Pancreas (tissue), 10 donors: Measurements from ENCODE around the gene SOCS3. TPM values are rescaled to one million over a fixed set of nuclear protein-coding genes. Genes with fewer than 3 reads are reported as not detected.

Source experiments
- ATAC-seq, 4 donors: fragments of 200-7000 bp; cut with Tn5 transposase; one replicate each; pipeline versions ENCODE4 v1.8.0 to v1.9.1; 2020; ENCODE audit warnings: mild to moderate bottlenecking in 4 of 4, moderate library complexity in 4 of 4
- DNase-seq, 6 donors: peaks; one replicate each; pipeline ENCODE4 v3.0.0-alpha.2; 2020
- FAIRE-seq: peaks from 2 replicates; lab custom pipeline; 2012; peaks lifted over from hg19 to GRCh38; lab: Jason Lieb, UNC
- H3K27ac ChIP-seq, 4 donors: fragments of 200-600 bp; sonication (generic); 1 replicate in 3 of 4; 2 replicates in 1 of 4; pipeline versions ENCODE4 v1.5.0 to v1.8.0; 2020
- H3K27me3 ChIP-seq, 4 donors: fragments of 200-600 bp; one replicate each; pipeline ENCODE4 v1.8.0; 2021
- H3K36me3 ChIP-seq, 3 donors: fragments of 200-600 bp; sonication (generic) in 1 of 3; one replicate each; pipeline versions ENCODE4 v1.5.0 to v1.8.0; 2020 to 2021
- H3K4me1 ChIP-seq, 3 donors: fragments of 200-600 bp; one replicate each; pipeline ENCODE4 v1.8.0; 2021
- H3K4me3 ChIP-seq, 4 donors: fragments of 200-600 bp; sonication (generic) in 2 of 4; one replicate each; pipeline versions ENCODE4 v1.5.0 to v1.8.0; 2020 to 2021
- H3K9me3 ChIP-seq, 4 donors: fragments of 200-600 bp; one replicate each; pipeline ENCODE4 v1.8.0; 2021
- WGBS, 2 donors: extraction: QIAGEN DNeasy Blood & Tissue Kit; methylation state at CpG; one replicate each; pipeline ENCODE4 v1.1.7; 2013; 5-methylcytosine and 5-hydroxymethylcytosine counted together
- intact Hi-C, 3 donors: fragments of 100-400 bp; cut with DNase I; formaldehyde crosslinking; loops; one replicate each; pipeline versions ENCODE4 v1.11.1 to v1.14.2; 2022
- polyA plus RNA-seq, 2 donors: library from polyadenylated mRNA; stranded (reverse); fragments of 200-250 nt; gene quantifications; one replicate each; pipeline ENCODE4 v1.2.3, GENCODE V29; 2013
- total RNA-seq, 6 donors: library from RNA; stranded (reverse); fragmentation: NEBNext Ultra II Directional in 4 of 6; extraction: Animal tissue kit (Norgen Biotek cat#: 25700) in 4 of 6; gene quantifications; one replicate each; pipeline versions ENCODE4 v1.2.1 to v1.2.4, GENCODE V29; 2021 to 2023
- TF ChIP-seq, protein P1 (sequence below), 4 donors: fragments of 200-600 bp; sonication (generic) in 3 of 4; IDR thresholded peaks; one replicate each; pipeline versions ENCODE4 v1.5.0 to v1.8.0; 2021; ENCODE audit warnings: antibody characterized with exemption in 4 of 4
- donor health status: healthy with polysubstance abuse.
- donor health status: DM: no; HTN: no; CAD: no; lungs with moderate emphysema.
- donor health status: DM: no; HTN: no; CAD: no.
- donor health status: control.
- donor health status: control.
- donor health status: Bipolar disorder and iron deficiency.
- donor health status: DM: yes; HTN: yes; CAD: no.
- donor health status: DM: no; HTN: no; CAD: no.
- donor health status: DM: no; HTN: no; CAD: no.
- donor health status: DM: yes; HTN: yes; CAD: no.

Gene SOCS3
- total and polyA plus RNA-seq, 8 donors: 5.7 to 53.3 (median 22.8) TPM

DNA sequence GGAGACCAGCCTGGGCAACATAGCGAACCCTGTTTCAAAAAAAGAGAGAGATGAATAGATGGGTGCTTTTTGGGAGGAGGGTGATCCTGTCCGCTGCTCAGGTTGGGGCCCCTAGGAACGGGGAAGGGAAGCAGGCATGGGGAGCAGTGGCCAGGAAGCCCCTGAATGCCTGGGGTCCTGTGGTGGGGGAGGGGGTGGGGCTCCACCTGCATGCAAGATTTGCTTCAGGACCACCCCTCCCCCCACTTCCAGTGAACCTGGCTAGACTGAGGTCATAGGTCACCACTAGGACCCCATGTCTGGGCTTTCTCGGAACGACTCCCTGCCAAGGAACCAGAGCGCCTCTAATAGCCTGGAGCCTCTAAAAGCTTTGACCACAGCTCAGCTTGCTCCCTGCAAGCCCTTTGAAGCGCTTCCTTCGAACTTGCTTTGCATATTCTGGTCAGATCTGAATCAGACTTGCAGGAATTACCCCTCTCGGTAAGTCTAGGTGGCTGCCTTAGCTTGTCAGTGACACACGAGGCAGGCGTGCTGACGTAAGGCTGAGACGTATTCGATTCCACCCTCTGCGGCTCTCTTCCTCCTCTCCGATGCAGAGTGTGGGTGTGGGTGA lies 3.7 kb downstream of the SOCS3 start:
- WGBS, 2 donors: 77 to 87% methylated on average over 16 of the region's 16 CpGs
- no peak for FAIRE-seq
- no peak overlapping the region for H3K27ac ChIP-seq

DNA sequence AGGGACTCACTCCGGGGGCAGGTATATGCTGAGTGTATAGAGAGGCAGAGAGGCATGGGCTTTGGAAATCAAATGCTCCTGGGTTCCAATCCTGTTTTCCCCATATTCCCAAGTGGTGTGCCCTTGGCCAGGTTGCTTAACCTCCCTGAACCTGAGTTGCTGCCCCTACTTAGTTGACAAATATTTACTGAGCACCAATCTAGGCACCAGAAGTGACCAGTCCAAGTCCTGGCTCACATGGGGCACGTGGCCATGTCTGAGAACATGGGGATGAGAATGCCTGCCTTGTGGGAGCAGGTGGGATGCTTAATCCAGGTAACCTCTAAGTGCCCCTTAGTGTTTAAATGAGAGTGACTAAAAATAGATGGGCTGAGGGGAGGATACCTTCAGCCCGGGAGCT lies 4.2 kb downstream of the SOCS3 start:
- intact Hi-C loops: no loop called here
- ATAC-seq: no peak
- H3K9me3 ChIP-seq: no peaks in the 10 kb centered on the region
- no peak for FAIRE-seq
- TF ChIP-seq, protein P1, sequence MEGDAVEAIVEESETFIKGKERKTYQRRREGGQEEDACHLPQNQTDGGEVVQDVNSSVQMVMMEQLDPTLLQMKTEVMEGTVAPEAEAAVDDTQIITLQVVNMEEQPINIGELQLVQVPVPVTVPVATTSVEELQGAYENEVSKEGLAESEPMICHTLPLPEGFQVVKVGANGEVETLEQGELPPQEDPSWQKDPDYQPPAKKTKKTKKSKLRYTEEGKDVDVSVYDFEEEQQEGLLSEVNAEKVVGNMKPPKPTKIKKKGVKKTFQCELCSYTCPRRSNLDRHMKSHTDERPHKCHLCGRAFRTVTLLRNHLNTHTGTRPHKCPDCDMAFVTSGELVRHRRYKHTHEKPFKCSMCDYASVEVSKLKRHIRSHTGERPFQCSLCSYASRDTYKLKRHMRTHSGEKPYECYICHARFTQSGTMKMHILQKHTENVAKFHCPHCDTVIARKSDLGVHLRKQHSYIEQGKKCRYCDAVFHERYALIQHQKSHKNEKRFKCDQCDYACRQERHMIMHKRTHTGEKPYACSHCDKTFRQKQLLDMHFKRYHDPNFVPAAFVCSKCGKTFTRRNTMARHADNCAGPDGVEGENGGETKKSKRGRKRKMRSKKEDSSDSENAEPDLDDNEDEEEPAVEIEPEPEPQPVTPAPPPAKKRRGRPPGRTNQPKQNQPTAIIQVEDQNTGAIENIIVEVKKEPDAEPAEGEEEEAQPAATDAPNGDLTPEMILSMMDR (IDR thresholded peaks at IDR 0.05): no peak
- no peaks in the 10 kb centered on the region for H3K36me3 ChIP-seq
- 60 to 64% methylated on average over 3 of the region's 3 CpGs for WGBS, 2 donors
- H3K4me3 ChIP-seq: no peak overlapping the region
- no peak overlapping the region for H3K27ac ChIP-seq
- DNase-seq: no peak
- H3K4me1 ChIP-seq: peaks cover 10 to 43% (median 22%) of the 10 kb centered on the region in 3 donors
- H3K27me3 ChIP-seq: no peaks in the 10 kb centered on the region

More for the DNA sequence above, 3.7 kb downstream of the SOCS3 start:
- Histone ChIP-seq H3K4me1 (peaks cover 10 to 41% (median 22%) of the 10 kb centered on the region in 3 donors), H3K36me3 (no peaks in the 10 kb centered on the region), H3K27me3 (no peaks in the 10 kb centered on the region), H3K9me3 (no peaks in the 10 kb centered on the region), H3K4me3 (peak overlapping the region in 1 of 4 donors; percentile 95)
- ATAC-seq: no peak
- intact Hi-C loops: no loop called here
- no peak for DNase-seq
- TF ChIP-seq, protein P1 (IDR thresholded peaks at IDR 0.05): no peak

DNA sequence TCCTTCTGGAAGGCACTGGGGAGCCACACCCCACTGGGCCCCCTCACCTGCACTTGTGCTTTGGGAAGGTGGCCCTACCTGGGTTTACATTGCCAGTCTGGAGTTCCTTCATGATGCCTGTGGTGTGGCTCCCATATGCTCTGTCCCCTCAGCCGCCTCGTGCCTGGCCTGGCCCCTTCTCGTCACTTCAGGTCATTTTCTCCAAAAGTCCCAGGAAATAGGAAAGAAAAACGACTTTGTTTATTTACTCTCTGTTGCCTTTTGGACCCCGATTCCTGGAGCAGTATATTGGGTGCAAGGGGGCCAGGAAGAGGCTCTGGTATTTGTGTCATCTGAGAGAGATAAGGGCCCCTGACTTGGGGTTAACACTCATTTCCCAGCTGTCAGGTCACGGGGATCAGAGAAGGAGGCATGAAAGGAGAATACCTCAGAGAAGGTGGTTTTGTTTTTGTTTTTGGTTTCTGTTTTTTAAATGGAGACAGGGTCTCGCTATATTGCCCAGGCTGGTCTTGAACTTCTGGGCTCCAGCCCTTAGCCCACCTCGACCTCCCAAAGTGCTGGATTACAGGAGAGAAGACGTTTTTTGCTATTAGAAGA lies 4.7 kb downstream of the SOCS3 start:
- DNase-seq (no peak), ATAC-seq (no peak), FAIRE-seq (no peak)
- Histone ChIP-seq H3K36me3 (no peaks in the 10 kb centered on the region), H3K27me3 (no peaks in the 10 kb centered on the region), H3K27ac (no peak overlapping the region), H3K9me3 (no peaks in the 10 kb centered on the region), H3K4me3 (no peak overlapping the region), H3K4me1 (peaks cover 10 to 43% (median 22%) of the 10 kb centered on the region in 3 donors)
- WGBS, 2 donors: 74% methylated on average over 9 of the region's 9 CpGs
- intact Hi-C loops: no loop called here
- TF ChIP-seq, protein P1 (IDR thresholded peaks at IDR 0.05): no peak

DNA sequence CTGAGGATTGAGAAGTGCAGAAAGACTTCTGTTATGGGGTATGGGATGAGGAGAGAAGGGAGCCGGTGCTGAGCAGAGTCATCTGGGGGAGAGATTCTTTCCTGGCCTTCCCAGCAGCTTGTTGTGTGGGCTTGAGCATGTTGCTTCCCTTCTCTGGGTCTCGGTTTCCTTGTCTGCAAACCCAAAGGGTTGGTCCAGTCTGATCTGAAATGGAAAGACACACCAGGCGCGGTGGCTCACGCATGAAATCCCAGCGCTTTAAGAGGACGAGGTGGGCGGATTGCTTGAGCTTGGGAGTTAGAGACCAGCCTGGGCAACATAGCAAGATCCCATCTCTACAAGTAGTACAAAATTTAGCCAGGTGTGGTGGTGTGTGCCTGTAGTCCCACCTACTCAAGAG lies 6.0 kb downstream of the SOCS3 start:
- no peak for FAIRE-seq
- TF ChIP-seq, protein P1 (IDR thresholded peaks at IDR 0.05): no peak
- intact Hi-C loops: no loop called here
- DNase-seq: no peak
- Histone ChIP-seq H3K4me3 (peak overlapping the region in 1 of 4 donors; percentile 46), H3K9me3 (no peaks in the 10 kb centered on the region), H3K27me3 (no peaks in the 10 kb centered on the region), H3K36me3 (no peaks in the 10 kb centered on the region), H3K27ac (peak overlapping the region in 3 of 4 donors; percentile 77 to 81 (median 79)), H3K4me1 (peaks cover 10 to 43% (median 22%) of the 10 kb centered on the region in 3 donors)
- whole genome bisulfite sequencing, 2 donors: 94 to 98% methylated on average over 8 of the region's 8 CpGs
- no peak for ATAC-seq
